A673 (cell line): ENCODE data around the gene BCR. TPM values are rescaled to one million over a fixed set of nuclear protein-coding genes. Genes with fewer than 3 reads are reported as not detected.

Experiments
- BruUV-seq: library from RNA; stranded (reverse); fragments of 400-500 nt; replicated peaks from 2 replicates; lab custom pipeline; 2021; lab: Mats Ljungman, UMichigan
- CTCF ChIA-PET: fragments of 300-600 bp; sonication (Branson Sonifier 250); formaldehyde crosslinking; loops from one replicate; lab custom pipeline; 2022; ENCODE audit warnings: antibody characterized with exemption; lab: Charles Lee
- POLR2A ChIA-PET: fragments of 300-600 bp; sonication (Branson Sonifier 250); formaldehyde crosslinking; loops from one replicate; lab custom pipeline; 2022; ENCODE audit warnings: antibody characterized with exemption; ENCODE audit not compliant: low non-redundant PET; lab: Charles Lee
- DNase-seq: peaks from one replicate; pipeline ENCODE4 v3.0.0-alpha.2; 2015; ENCODE audit warnings: low spot score
- H3K27ac ChIP-seq: fragments of 200-600 bp; sonication (generic); 2 replicates; pipeline ENCODE4 v1.5.1; 2016; ENCODE audit warnings: mixed run types, low read depth, mild to moderate bottlenecking, mixed read lengths, antibody characterized with exemption, low read length; ENCODE audit not compliant: poor library complexity, severe bottlenecking
- H3K27me3 ChIP-seq: fragments of 200-600 bp; sonication (generic); replicated peaks from 2 replicates; pipeline ENCODE4 v1.6.1; 2017; ENCODE audit warnings: mixed run types, low read depth, mild to moderate bottlenecking, mixed read lengths, antibody characterized with exemption, low read length; ENCODE audit not compliant: insufficient read depth, poor library complexity
- H3K36me3 ChIP-seq: fragments of 200-600 bp; sonication (generic); 2 replicates; pipeline ENCODE4 v1.6.1; 2016; ENCODE audit warnings: mixed run types, mild to moderate bottlenecking, mixed read lengths, antibody characterized with exemption, low read length; ENCODE audit not compliant: insufficient read depth, poor library complexity, severe bottlenecking
- H3K4me1 ChIP-seq: fragments of 200-600 bp; sonication (generic); 2 replicates; pipeline ENCODE4 v1.6.1; 2017; ENCODE audit warnings: mixed run types, mild to moderate bottlenecking, mixed read lengths, antibody characterized with exemption, low read length; ENCODE audit not compliant: insufficient read depth, poor library complexity, severe bottlenecking
- H3K4me3 ChIP-seq: fragments of 200-600 bp; sonication (generic); 2 replicates; pipeline ENCODE4 v1.5.1; 2016; ENCODE audit warnings: low read depth, mixed run types, mild to moderate bottlenecking, mixed read lengths, low read length; ENCODE audit not compliant: poor library complexity, severe bottlenecking
- H3K9me3 ChIP-seq: fragments of 200-600 bp; sonication (generic); 2 replicates; pipeline ENCODE4 v1.6.1; 2016; ENCODE audit warnings: mixed run types, low read depth, mild to moderate bottlenecking, mixed read lengths, antibody characterized with exemption, low read length; ENCODE audit not compliant: poor library complexity, severe bottlenecking
- CTCF ChIP-seq: fragments of 300-800, 200-600 bp; sonication (generic); conservative IDR thresholded peaks from 2 replicates; pipeline ENCODE4 v1.5.1; 2017; ENCODE audit warnings: low read depth, mild to moderate bottlenecking, antibody characterized with exemption, low read length, moderate library complexity, mixed read lengths
- EZH2 ChIP-seq: fragments of 200-600 bp; sonication (generic); IDR thresholded peaks from 2 replicates; pipeline ENCODE4 v1.6.1; 2017; ENCODE audit warnings: borderline replicate concordance, low read depth, mild to moderate bottlenecking, mixed read lengths, antibody characterized with exemption, low read length; ENCODE audit not compliant: poor library complexity, severe bottlenecking
- intact Hi-C: fragments of 100-400 bp; cut with micrococcal nuclease; formaldehyde crosslinking; loops from one replicate; pipeline ENCODE4 v1.10.0; 2022; ENCODE audit not compliant: unreplicated experiment
- total RNA-seq: library from RNA; stranded (reverse); gene quantifications from 2 replicates; pipeline ENCODE4 v1.2.3, GENCODE V29; 2021

BCR gene
- total RNA-seq, 1 experiment from 2014 or later: 63.1 TPM

- H3K27me3 ChIP-seq: no peaks in the 10 kb centered on the region
- TF ChIP-seq EZH2 (no peak), CTCF (no peak)
- peaks cover 5% of the 10 kb centered on the region for H3K36me3 ChIP-seq
- ChIA-PET POLR2A (no interaction called here), CTCF (interaction anchor here (0.6 kb wide), 1 partner anchor 335 kb away, joined by 4 read pairs; no protein-coding TSS in a partner anchor)
- H3K9me3 ChIP-seq: peaks cover 6% of the 10 kb centered on the region
- intact Hi-C loops: no loop called here
- DNase-seq: no peak
- H3K27ac ChIP-seq: no peak overlapping the region
- peaks cover 17% of the 10 kb centered on the region for H3K4me1 ChIP-seq
- H3K4me3 ChIP-seq: no peak overlapping the region
- no TSS peak for BruUV-seq
Measured at GRCh38 chr22:23233752-23234408, 53.6 kb downstream of the BCR start.

- BruUV-seq: no TSS peak
- no peak overlapping the region for H3K4me3 ChIP-seq
- no peaks in the 10 kb centered on the region for H3K27me3 ChIP-seq
- no peak for DNase-seq
- POLR2A ChIA-PET: no interaction called here
- no peak overlapping the region for H3K27ac ChIP-seq
- CTCF ChIA-PET: interaction anchor here (0.6 kb wide), 1 partner anchor 334 kb away, joined by 4 read pairs; no protein-coding TSS in a partner anchor
- intact Hi-C loops: no loop called here
- TF ChIP-seq CTCF: no peak
- no peak for TF ChIP-seq EZH2
- H3K36me3 ChIP-seq: no peaks in the 10 kb centered on the region
- no peaks in the 10 kb centered on the region for H3K9me3 ChIP-seq
- H3K4me1 ChIP-seq: peaks cover 17% of the 10 kb centered on the region
Measured at GRCh38 chr22:23234409-23235161, 54.3 kb downstream of the BCR start.

- CTCF ChIA-PET: no interaction called here
- intact Hi-C loops: no loop called here
- Histone ChIP-seq H3K4me1 (peaks cover 17% of the 10 kb centered on the region), H3K27ac (no peak overlapping the region), H3K4me3 (no peak overlapping the region), H3K27me3 (no peaks in the 10 kb centered on the region), H3K36me3 (no peaks in the 10 kb centered on the region), H3K9me3 (no peaks in the 10 kb centered on the region)
- POLR2A ChIA-PET: no interaction called here
- no peak for DNase-seq
- TF ChIP-seq CTCF (no peak), EZH2 (no peak)
- BruUV-seq: no TSS peak
Measured at GRCh38 chr22:23235425-23235824, 55.1 kb downstream of the BCR start.
